HG03442 (cell line): ENCODE measurements around the gene FXYD4.

Experiments used
- ATAC-seq: cut with Tn5 transposase; IDR thresholded peaks from one replicate; pipeline ENCODE4 v1.9.1; 2021; ENCODE audit warnings: mild to moderate bottlenecking, moderate library complexity; ENCODE audit not compliant: unreplicated experiment

Gene FXYD4

GRCh38 chr10:43393606-43394360 is 22.3 kb downstream of the FXYD4 start:
- ATAC-seq: no peak

- ATAC-seq: no peak
These were observed 23.4 kb downstream of the FXYD4 start for GRCh38 chr10:43394868-43395267.

DNA sequence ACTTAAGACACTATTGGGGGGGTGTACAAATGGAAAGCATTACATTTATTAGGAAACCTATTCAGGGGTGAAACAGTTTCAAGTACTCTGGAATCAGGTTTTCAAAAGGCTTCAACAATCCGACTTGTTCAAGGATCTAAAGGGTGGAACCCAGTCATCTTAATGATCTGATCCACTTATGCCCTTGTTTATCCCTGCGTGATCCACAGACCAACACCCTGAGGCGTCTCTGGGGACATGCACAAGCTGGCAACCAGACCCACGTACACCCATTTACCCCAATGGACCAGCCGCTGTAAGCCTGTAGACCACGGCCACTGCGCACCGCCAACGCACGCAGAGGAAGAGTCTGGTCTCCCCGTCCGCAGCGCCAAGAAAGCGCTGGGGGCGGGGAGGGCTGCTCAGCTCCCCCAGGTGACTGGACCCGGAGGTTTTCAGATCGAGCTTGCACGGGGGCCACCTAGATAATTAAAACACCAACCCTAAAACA is 24.2 kb downstream of the FXYD4 start:
- ATAC-seq: no peak

GRCh38 chr10:43396061-43396927 is 24.9 kb downstream of the FXYD4 start:
- peak; percentile 37 for ATAC-seq

- ATAC-seq: peak; percentile 79
These were observed 25.6 kb downstream of the FXYD4 start for GRCh38 chr10:43396928-43397624.

DNA sequence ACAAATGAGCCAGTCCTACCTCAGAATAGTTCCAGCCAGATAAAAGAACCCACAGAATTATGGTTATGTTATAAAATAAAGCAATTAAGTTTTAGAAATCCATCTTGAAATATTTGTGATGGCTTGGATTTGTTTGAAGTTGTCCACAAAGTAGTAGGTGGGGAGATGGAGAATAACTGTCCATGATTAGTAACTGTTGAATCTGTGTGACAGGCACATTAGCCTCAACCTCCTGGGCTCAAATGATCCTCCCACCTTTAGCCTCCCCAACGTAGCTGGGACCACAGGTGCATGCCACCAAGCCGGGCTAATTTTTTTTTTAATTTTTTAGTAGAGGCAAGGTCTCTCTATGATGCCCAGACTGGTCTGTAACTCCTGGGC is 27.5 kb downstream of the FXYD4 start:
- ATAC-seq: no peak

DNA sequence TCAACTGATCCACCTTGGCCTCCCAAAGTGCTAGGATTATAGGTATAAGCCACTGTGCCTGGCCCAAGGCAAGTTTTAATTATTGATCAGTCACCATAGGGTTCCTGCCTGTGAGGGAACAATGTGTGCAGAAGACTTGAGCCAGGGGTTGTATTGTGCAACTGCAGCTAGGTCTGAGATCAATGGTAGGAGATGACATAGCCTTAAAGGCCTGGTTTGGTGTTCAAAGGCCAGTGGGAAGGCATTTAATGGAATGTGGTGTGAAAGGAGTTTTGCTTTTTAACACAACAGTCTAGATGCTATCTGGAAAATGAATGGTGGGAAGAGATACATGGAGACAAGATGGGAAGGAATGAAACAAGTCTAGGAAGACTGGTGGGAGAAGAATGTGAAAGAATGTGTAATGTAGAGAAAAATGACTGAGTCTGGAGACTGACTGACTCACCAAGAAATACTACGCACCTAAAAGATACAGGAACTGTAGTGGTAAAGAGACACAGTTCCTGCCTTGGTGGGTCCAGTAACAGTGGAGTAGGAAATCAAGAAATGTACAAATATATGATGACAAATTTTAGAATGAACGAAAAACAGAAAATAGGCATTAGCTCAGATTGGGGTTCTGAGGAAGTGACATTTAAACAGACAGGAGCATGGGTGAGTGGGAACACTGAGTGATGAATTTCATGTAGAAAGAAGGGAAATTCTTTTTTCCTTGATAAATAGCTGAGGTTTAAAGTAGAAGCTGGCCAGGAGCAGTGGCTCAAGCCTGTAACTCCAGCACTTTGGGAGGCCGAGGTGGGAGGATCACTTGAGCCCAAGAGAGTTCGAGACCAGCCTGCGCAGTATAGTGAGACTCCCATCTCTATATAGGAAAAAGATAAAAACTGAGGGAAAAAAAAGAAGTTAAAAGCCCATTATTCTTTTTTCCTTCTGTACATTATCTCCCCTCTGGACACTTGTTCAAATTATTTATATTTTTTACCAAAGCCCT is 28.2 kb downstream of the FXYD4 start:
- no peak for ATAC-seq

DNA sequence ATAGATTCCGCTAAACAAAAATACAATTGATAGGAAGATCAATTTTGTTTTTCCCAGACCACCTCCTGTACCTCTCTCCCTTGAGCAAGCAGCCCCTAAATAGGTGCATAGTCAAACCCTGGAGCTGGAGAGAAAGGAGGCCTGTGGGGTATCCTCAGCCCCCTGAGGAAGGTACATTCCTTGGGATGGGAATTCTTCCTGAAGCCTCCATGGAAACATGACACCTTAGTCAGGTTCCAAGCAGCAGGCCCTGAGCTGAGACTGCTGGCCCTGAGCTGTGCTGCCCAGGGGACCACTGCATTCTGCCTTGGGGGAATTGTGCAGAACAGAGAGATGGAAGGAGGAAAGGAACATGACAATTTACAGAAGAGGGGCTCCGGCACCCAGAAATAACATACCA is 30.2 kb downstream of the FXYD4 start:
- no peak for ATAC-seq

GRCh38 chr10:43402176-43402575 is 30.7 kb downstream of the FXYD4 start:
- no peak for ATAC-seq

- no peak for ATAC-seq
These were observed 31.5 kb downstream of the FXYD4 start for GRCh38 chr10:43402880-43403452.

GRCh38 chr10:43403911-43404703 is 32.7 kb downstream of the FXYD4 start:
- ATAC-seq: no peak

GRCh38 chr10:43404704-43405084 is 33.3 kb downstream of the FXYD4 start:
- no peak for ATAC-seq

DNA sequence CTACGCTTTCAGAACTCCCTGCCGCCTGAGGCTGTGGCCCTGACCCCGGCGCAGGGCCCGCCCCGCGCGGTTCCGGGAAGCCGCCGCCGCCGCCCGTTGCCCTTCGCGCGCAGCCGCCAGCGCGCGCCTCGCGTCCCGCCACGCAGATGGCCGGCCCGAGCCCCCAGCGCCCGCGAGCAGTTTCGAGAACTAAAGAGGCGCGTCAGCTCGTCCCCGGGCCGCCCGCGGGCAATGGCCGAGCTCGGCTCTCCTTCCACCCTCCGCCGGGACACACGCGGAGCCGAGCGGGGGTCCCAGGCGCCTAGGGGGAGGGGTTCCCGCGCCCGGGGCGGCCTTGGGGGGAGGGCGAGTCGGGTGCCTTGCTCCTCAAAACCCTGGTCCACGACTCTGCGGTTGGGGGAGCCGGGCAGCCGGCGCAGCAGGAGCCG is 35.7 kb downstream of the FXYD4 start:
- ATAC-seq: peak; percentile 0

DNA sequence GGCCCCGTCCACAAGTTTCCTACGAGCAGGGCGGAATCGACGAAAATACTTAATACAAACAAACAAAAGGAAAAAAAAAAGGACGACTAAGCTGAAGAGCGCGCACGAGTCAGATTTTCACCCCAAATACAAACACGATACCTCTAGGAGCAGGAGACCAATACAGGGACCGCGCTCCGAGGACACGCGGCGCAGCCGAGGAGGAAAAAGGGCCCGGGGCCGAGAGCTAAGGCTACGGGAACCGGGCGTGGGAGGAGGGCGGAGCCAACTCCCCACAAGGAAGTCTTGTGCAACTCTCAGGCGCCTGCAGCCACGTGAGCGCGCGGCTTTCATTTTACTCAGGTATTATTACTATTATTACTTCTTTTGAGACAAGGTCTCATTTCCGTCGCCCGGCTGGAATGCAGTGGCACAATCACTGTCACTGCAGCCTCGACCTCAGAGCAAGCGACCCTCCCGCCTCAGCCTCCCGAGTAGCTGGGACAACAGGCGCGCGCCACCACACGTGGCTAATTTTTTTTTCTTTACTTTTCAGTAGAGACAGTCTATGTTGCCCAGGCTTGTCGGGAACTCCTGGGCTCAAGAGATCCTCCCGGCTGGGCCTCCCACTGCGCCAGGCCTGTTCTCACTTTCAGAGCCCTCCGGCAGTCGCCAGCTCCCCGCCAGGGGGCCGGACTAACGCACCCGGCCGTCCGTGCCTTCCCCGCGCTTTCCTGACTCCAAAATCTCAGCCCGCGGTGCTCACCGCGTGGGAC is 36.3 kb downstream of the FXYD4 start:
- peak; percentile 44 for ATAC-seq

GRCh38 chr10:43408331-43408709 is 36.9 kb downstream of the FXYD4 start:
- ATAC-seq: no peak

DNA sequence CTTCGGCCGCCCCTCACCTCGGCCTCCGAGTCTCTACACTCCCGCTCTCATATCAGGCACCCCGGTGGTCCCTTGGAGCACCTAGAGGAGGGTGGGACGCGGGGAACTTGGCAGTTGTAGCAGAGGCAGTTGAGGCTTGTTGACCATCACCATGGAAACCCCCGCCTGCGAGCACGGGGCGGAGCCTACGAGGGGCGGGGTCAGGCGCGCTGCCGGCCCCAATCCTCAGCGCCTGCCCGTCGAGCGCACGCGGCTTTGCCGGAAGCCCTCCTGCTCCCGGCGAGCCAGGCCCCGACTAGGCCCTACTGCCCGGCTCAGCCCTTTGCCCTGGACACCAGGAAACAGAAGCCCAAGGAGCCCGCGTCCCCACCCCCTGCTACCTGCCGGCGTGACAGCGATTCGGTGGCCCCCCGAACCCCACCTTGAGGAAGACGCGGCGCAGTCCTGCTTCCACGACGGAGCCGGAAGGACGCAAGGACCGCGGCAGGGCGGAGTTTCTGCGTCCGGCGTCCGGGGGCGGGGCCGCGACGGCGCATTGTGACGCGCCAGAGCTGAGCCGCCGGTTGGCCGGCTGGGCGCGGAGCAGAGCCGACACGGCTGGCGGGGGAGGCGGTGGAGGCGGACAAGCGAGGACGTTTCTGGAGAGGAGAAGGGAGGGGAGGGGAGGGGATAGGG is 37.4 kb downstream of the FXYD4 start, which contains the start of gene HNRNPF:
Gene HNRNPF (minus strand): TSS at position 477 of the 675 bp plus-strand sequence. CDS start 21,302 bp downstream, outside the sequence.
- ATAC-seq: peak; percentile 68

GRCh38 chr10:43409385-43410109 is 38.1 kb downstream of the FXYD4 start:
- ATAC-seq: no peak
